ENCODE results near the gene GSDMA. TPM values are rescaled to one million over a fixed set of nuclear protein-coding genes. Genes with fewer than 3 reads are reported as not detected.

The GSDMA gene
- total RNA-seq, 1 donor from 2014 or later, result 0.74 TPM

DNA sequence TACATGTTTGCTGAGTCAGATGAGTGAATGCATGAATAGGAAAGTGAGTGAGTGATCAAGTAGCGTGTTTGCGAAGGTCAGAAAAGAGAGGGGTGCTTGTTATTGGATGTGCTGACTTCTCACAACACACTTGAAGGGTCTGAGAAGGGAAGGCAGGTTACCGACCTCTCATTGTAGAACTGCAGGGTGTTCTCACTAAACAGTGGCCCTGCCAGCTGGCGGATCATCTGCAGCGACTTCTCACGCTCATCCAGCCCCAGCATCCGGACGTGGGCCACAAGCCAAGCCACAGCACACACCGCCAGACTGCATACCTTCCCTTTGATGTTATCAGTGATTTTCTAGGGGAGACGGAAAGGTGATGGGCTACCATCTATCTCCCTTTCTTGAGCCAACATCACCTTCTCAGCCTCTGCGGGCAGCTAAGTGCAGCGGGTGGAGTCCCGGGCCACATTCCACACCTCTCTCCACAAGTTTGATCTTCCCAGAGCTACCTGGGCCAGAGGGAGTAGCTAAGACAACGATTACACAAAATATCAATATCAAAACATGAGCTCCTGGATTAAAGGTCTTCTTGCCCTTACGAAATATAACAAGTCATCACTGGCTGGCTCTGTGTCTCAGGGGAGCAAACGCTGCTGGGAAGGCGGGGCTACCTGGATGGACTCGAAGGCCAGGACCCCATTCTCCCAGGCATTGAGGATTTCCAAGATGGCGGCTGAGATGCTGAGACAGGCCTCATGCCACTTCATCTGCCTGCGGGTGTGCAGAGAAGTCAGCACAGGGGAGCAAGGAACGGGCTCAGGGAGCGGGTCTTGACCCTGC is 63.4 kb downstream of the GSDMA start:
- H3K4me1 ChIP-seq, result peaks cover 62% of the 10 kb centered on the region
- no peaks in the 10 kb centered on the region for H3K27me3 ChIP-seq
- H3K9me3 ChIP-seq, result no peaks in the 10 kb centered on the region
- TF ChIP-seq POLR2A (IDR thresholded peaks at IDR 0.05), result no peak
- no peak for TF ChIP-seq POLR2AphosphoS5 (IDR thresholded peaks at IDR 0.05; ENCODE audit: insufficient read depth in 1 of 2, low read depth in 1 of 2)
- TF ChIP-seq, protein P1, sequence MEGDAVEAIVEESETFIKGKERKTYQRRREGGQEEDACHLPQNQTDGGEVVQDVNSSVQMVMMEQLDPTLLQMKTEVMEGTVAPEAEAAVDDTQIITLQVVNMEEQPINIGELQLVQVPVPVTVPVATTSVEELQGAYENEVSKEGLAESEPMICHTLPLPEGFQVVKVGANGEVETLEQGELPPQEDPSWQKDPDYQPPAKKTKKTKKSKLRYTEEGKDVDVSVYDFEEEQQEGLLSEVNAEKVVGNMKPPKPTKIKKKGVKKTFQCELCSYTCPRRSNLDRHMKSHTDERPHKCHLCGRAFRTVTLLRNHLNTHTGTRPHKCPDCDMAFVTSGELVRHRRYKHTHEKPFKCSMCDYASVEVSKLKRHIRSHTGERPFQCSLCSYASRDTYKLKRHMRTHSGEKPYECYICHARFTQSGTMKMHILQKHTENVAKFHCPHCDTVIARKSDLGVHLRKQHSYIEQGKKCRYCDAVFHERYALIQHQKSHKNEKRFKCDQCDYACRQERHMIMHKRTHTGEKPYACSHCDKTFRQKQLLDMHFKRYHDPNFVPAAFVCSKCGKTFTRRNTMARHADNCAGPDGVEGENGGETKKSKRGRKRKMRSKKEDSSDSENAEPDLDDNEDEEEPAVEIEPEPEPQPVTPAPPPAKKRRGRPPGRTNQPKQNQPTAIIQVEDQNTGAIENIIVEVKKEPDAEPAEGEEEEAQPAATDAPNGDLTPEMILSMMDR (IDR thresholded peaks at IDR 0.05), result no peak
- intact Hi-C loops (cut with DNase I), result no loop called here
- DNase-seq (ENCODE audit: extremely low spot score in 2 of 2), result no peak
- H3K36me3 ChIP-seq, result peaks cover 0 to 47% of the 10 kb centered on the region in 2 donors
- peak overlapping the region; percentile 37 for H3K27ac ChIP-seq
- no peak overlapping the region for H3K4me3 ChIP-seq

GRCh38 chr17:40026816-40027613 is 64.2 kb downstream of the GSDMA start:
- no peaks in the 10 kb centered on the region for H3K9me3 ChIP-seq
- H3K27ac ChIP-seq, result peak overlapping the region; percentile 37
- no peaks in the 10 kb centered on the region for H3K27me3 ChIP-seq
- peaks cover 0 to 55% of the 10 kb centered on the region in 2 donors for H3K36me3 ChIP-seq
- peaks cover 54% of the 10 kb centered on the region for H3K4me1 ChIP-seq
- H3K4me3 ChIP-seq, result no peak overlapping the region
- TF ChIP-seq POLR2AphosphoS5 (IDR thresholded peaks at IDR 0.05; ENCODE audit: insufficient read depth in 1 of 2, low read depth in 1 of 2) (peak in 1 of 2 donors; percentile 65), POLR2A (IDR thresholded peaks at IDR 0.05) (no peak)
- TF ChIP-seq, protein P1 (IDR thresholded peaks at IDR 0.05), result peak; percentile 82 to 94 (median 87)
- no peak for DNase-seq (ENCODE audit: extremely low spot score in 2 of 2)
- intact Hi-C loops (cut with DNase I), result no loop called here

Small RNA genes within 50 kb of the gene (microRNA-seq; reads per million reads assigned to microRNA genes)
- gene MIR6884 (ENCODE audit: borderline number of aligned reads, borderline replicate concordance), result not detected

Small RNA genes within 50 kb of the gene (small RNA-seq; reads per million reads assigned to genes)
- gene SNORD124, result 577 reads per million, percentile 99 among the genes with 10 or more reads in this experiment

Other genes with a start within 250 kb of the GSDMA start
- gene MIEN1, start 232.5 kb upstream of the GSDMA start, total RNA-seq, result 74.2 TPM
- gene GRB7, start 225.1 kb upstream of the GSDMA start, total RNA-seq, result 23.6 TPM
- gene IKZF3, start 98.7 kb upstream of the GSDMA start, total RNA-seq, result 5.9 TPM
- not detected for gene ZPBP2, start 94.8 kb upstream of the GSDMA start, total RNA-seq
- gene GSDMB, start 44.4 kb upstream of the GSDMA start, total RNA-seq, result 10.8 TPM
- gene ORMDL3, start 35.4 kb upstream of the GSDMA start, total RNA-seq, result 42.7 TPM
- gene LRRC3C, start 35.3 kb upstream of the GSDMA start, total RNA-seq, result not detected
- 95.0 TPM for gene PSMD3, start 17.8 kb downstream of the GSDMA start, total RNA-seq
- 25.3 TPM for gene CSF3, start 52.4 kb downstream of the GSDMA start, total RNA-seq
- gene MED24, start 91.4 kb downstream of the GSDMA start, total RNA-seq, result 106 TPM
- gene THRA, start 100.0 kb downstream of the GSDMA start, total RNA-seq, result 40.3 TPM
- gene NR1D1, start 137.6 kb downstream of the GSDMA start, total RNA-seq, result 15.0 TPM
- gene MSL1, start 159.0 kb downstream of the GSDMA start, total RNA-seq, result 62.4 TPM
- 40.0 TPM for gene CASC3, start 177.5 kb downstream of the GSDMA start, total RNA-seq
- gene RAPGEFL1, start 214.5 kb downstream of the GSDMA start, total RNA-seq, result 144 TPM

Data from vagina (tissue), 2 donors.